Stromal cell of bone marrow (primary cell): ENCODE measurements around the gene CAMTA2.
"Not testable (repeated sequence)": the region's sequence is repeated elsewhere in the genome, so short reads cannot be mapped to it uniquely, and the experiment has no call there.

Experiments used
- DNase-seq: peaks from one replicate; pipeline ENCODE4 v3.0.0-alpha.2; 2012; ENCODE audit warnings: low read depth

The CAMTA2 gene

DNA sequence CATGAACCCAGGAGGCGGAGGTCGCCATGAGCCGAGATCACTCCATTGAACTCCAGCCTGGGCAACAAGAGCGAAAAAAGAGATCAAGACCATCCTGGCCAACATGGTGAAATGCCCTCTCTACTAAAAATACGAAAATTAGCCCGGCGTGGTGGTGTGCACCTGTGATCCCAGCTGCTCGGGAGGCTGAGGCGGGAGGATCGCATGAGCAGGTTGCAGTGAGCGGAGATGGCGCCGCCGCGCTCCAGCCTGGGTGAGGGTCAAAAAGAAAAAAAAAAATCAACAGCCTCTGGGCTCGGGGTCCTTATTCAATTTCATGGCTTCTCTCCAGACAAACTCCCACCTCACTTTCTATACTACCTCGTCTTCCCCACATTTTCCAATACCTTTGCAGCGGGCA lies 58.6 kb downstream of the CAMTA2 start:
- no peak for DNase-seq

DNA sequence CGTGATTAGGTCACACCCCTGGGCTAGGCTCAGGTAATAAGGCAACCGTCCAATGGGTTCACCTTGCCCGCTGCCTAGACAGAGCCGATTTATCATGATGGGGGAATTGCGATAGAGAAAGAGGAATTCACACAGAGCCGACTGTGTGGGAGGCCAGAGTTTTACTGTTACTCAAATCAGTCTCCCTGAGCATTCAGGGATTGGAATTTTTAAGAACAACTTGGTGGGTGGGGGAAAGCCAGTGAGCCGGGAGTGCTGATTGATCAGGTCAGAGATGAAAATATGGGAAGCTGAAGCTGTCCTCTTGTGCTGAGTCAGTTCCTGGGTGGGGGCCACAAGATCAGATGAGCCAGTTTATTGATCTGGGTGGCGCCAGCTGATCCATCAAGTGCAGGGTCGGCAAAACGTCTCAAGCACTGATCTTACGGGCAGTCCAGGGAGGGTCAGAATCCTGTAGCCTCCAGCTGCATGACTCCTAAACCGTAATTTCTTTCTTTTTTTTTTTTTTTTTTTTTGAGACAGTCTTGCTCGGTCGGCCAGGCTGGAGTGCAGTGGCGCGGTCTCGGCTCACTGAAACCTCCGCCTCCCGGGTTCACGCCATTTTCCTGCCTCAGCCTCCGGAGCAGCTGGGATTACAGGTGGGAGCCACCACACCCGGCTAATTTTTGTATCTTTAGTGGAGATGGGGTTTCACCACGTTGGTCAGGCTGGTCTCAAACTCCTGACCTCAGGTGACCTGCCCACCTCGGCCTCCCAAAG lies 60.7 kb downstream of the CAMTA2 start:
- not testable (repeated sequence) for DNase-seq

GRCh38 chr17:4921320-4921719 lies 66.2 kb downstream of the CAMTA2 start:
- DNase-seq, result no peak

DNA sequence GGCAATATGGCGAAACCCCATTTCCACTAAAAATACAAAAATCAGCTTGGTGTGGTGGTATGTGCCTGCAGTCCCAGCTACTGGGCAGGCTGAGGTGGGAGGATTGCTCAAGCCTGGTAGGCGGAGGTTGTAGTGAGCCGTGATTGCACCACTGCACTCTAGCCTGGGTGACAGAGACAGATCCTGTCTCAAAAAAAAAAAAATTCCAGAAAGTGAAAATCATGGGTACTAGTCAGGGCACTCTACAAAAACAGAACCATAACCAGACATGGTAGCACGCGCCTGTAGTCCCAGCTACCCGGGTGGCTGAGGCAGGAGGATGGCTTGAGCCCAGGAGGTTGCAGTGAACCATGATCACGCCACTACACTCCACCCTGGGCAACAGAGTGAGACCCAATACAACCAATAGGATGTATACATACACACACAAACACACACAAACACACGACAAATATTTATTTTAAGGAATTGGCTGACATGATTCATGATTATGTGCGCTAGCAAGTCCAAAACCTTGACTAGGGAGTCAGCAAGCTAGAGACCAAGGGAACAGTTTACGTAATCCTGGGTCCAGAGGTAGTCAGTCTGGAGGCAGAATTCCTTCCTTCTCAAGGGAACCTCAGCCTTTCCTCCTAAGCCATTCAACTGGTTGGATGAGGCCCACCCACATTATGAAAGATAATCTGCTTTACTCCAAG lies 67.0 kb downstream of the CAMTA2 start:
- DNase-seq, result no peak

DNA sequence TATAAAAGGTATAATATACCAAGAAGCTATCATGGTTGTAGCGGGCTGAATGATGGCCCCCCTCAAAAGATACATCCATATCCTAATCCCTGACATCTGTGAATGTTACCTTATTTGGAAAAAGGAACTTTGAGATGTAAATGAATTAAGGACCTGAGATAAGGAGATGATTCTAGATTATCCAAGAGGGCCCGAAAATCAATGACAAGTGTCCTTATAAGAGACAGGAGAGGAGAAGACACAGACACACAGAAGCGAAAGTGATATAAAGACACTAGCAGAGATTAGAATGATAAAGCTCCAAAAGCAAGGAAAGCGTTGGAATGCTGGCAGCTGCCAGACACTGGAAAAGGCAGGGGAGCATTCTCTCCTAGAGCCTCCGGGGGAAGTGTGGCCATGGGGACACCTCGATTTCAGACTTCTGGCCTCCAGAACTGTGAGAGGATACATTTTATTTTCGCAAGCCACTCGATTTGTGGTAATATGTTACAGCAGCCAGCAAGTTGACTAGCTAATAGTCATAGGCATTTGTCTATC lies 67.9 kb downstream of the CAMTA2 start:
- no peak for DNase-seq
